MG63 (cell line): Measurements from ENCODE around the gene TNS4. TPM values are rescaled to one million over a fixed set of nuclear protein-coding genes. Genes with fewer than 3 reads are reported as not detected.

Experiments used
- DNase-seq: peaks from one replicate; pipeline ENCODE4 v3.0.0-alpha.2; 2020
- H3K27me3 ChIP-seq: fragments of 250-450 bp; sonication (Bioruptor Pico); 2 replicates; pipeline ENCODE4 v1.5.1; 2020; ENCODE audit warnings: mild to moderate bottlenecking, moderate library complexity
- H3K36me3 ChIP-seq: fragments of 250-450 bp; sonication (Bioruptor Pico); 2 replicates; pipeline ENCODE4 v1.5.1; 2020; ENCODE audit warnings: mild to moderate bottlenecking, moderate library complexity
- H3K4me3 ChIP-seq: fragments of 250-450 bp; sonication (Bioruptor Pico); 2 replicates; pipeline ENCODE4 v1.5.1; 2020; ENCODE audit warnings: mild to moderate bottlenecking, moderate library complexity
- H3K9me3 ChIP-seq: fragments of 250-450 bp; sonication (Bioruptor Pico); 2 replicates; pipeline ENCODE4 v1.5.1; 2020; ENCODE audit warnings: mild to moderate bottlenecking, moderate library complexity
- total RNA-seq: library from RNA; depleted of rRNA; stranded (reverse); fragments of >200 nt; shearing (Covaris generic); gene quantifications from 2 replicates; pipeline ENCODE4 v1.2.3, GENCODE V29; 2014; ENCODE audit warnings: low replicate concordance

TNS4 gene
- total RNA-seq, 1 experiment from 2014 or later, result not detected

GRCh38 chr17:40459636-40460603 is 41.5 kb downstream of the TNS4 start:
- no peaks in the 10 kb centered on the region for H3K27me3 ChIP-seq
- no peak overlapping the region for H3K4me3 ChIP-seq
- no peaks in the 10 kb centered on the region for H3K9me3 ChIP-seq
- H3K36me3 ChIP-seq, result no peaks in the 10 kb centered on the region
- no peak for DNase-seq

- Histone ChIP-seq H3K27me3 (no peaks in the 10 kb centered on the region), H3K36me3 (no peaks in the 10 kb centered on the region), H3K9me3 (no peaks in the 10 kb centered on the region), H3K4me3 (no peak overlapping the region)
- DNase-seq, result no peak
Observed at GRCh38 chr17:40458851-40459482, 42.5 kb downstream of the TNS4 start.

DNA sequence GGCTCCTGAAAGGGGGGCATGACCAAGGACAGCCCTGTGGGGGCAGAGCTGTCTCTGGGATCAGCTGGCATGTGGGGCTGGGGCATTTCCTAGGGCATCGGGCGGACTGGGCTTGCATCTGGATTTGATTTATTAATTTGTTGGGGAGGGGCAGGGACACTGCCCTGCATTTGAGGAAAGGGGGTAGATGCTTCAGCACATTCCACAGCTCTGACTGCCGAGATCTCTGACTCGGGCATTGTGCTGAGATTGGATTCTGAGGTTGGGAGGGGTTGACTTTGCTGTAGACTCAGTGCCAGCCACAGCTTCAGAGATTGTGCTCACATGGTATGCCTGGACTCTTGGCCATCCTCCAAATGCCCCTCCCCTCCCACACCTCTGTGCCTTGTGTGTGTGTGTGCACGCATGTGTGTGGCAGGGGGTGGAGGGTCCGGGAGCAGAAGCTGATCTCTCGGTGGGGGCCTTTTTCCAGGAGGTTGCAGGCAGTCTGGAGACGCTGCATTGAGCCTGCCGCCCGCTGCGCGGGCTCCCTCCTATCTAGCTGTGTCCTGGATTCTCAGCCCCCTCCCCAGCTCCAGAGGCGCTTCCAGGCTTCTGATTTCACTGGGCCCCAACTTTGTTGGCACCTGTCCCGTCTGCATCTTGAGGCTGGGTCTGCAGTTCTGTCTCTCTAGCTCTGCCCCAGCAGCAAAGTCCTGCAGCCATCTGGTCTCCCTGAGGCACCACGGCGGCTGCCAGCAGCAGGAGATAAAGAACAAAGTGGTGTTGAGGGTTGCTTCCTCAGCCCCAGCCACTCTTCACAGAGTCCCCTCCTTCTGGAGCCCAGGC is 43.2 kb downstream of the TNS4 start:
- no peaks in the 10 kb centered on the region for H3K9me3 ChIP-seq
- no peaks in the 10 kb centered on the region for H3K27me3 ChIP-seq
- DNase-seq, result peak; percentile 68
- H3K36me3 ChIP-seq, result no peaks in the 10 kb centered on the region
- no peak overlapping the region for H3K4me3 ChIP-seq

DNA sequence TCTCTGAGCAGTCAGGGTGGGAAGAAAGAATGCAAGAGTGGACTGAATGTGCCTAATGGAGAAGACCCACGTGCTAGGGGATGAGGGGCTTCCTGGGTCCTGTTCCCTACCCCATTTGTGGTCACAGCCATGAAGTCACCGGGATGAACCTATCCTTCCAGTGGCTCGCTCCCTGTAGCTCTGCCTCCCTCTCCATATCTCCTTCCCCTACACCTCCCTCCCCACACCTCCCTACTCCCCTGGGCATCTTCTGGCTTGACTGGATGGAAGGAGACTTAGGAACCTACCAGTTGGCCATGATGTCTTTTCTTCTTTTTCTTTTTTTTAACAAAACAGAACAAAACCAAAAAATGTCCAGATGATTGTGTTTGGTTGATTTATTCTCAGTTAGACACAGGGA is 44.1 kb downstream of the TNS4 start:
- H3K36me3 ChIP-seq, result no peaks in the 10 kb centered on the region
- H3K9me3 ChIP-seq, result no peaks in the 10 kb centered on the region
- H3K4me3 ChIP-seq, result no peak overlapping the region
- DNase-seq, result no peak
- H3K27me3 ChIP-seq, result no peaks in the 10 kb centered on the region

DNA sequence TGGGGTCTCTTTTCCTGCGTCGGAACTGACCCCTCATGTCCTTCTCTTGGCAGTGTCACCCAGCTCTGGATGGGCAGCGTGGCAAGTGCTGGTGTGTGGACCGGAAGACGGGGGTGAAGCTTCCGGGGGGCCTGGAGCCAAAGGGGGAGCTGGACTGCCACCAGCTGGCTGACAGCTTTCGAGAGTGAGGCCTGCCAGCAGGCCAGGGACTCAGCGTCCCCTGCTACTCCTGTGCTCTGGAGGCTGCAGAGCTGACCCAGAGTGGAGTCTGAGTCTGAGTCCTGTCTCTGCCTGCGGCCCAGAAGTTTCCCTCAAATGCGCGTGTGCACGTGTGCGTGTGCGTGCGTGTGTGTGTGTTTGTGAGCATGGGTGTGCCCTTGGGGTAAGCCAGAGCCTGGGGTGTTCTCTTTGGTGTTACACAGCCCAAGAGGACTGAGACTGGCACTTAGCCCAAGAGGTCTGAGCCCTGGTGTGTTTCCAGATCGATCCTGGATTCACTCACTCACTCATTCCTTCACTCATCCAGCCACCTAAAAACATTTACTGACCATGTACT is 44.9 kb downstream of the TNS4 start:
- Histone ChIP-seq H3K36me3 (no peaks in the 10 kb centered on the region), H3K27me3 (no peaks in the 10 kb centered on the region), H3K9me3 (no peaks in the 10 kb centered on the region), H3K4me3 (no peak overlapping the region)
- DNase-seq, result no peak

- H3K9me3 ChIP-seq, result no peaks in the 10 kb centered on the region
- H3K4me3 ChIP-seq, result no peak overlapping the region
- no peaks in the 10 kb centered on the region for H3K27me3 ChIP-seq
- DNase-seq, result no peak
- H3K36me3 ChIP-seq, result no peaks in the 10 kb centered on the region
Observed at GRCh38 chr17:40454613-40454995, 46.8 kb downstream of the TNS4 start.

GRCh38 chr17:40453881-40454612 is 47.4 kb downstream of the TNS4 start:
- Histone ChIP-seq H3K9me3 (no peaks in the 10 kb centered on the region), H3K36me3 (no peaks in the 10 kb centered on the region), H3K27me3 (no peaks in the 10 kb centered on the region), H3K4me3 (no peak overlapping the region)
- DNase-seq, result no peak

GRCh38 chr17:40452921-40453378 is 48.5 kb downstream of the TNS4 start:
- DNase-seq, result no peak
- H3K4me3 ChIP-seq, result no peak overlapping the region
- no peaks in the 10 kb centered on the region for H3K9me3 ChIP-seq
- no peaks in the 10 kb centered on the region for H3K27me3 ChIP-seq
- no peaks in the 10 kb centered on the region for H3K36me3 ChIP-seq

GRCh38 chr17:40452216-40452787 is 49.1 kb downstream of the TNS4 start:
- no peaks in the 10 kb centered on the region for H3K9me3 ChIP-seq
- peak; percentile 67 for DNase-seq
- H3K27me3 ChIP-seq, result no peaks in the 10 kb centered on the region
- no peak overlapping the region for H3K4me3 ChIP-seq
- no peaks in the 10 kb centered on the region for H3K36me3 ChIP-seq

DNA sequence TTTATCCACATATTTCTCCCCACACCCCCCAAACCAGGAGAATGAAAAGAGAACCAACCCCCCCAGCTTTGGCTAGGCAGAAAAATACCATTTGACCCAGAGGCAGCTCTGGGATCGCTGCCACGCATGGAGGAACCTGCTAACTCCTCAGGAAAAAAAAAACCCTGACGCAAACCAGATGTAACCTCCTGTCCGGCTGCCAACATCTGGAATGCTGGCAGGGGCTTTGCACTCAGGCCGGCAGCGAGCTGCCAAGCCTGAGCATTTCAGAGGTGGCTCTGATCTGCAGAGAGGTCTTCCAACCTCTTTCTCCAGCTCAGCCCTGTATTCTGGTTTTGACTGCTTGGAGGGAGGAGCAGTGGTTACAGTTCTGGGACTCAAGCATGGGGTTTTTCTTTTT is 50.0 kb downstream of the TNS4 start:
- H3K4me3 ChIP-seq, result no peak overlapping the region
- H3K9me3 ChIP-seq, result no peaks in the 10 kb centered on the region
- no peaks in the 10 kb centered on the region for H3K36me3 ChIP-seq
- DNase-seq, result peak; percentile 95
- no peaks in the 10 kb centered on the region for H3K27me3 ChIP-seq

DNA sequence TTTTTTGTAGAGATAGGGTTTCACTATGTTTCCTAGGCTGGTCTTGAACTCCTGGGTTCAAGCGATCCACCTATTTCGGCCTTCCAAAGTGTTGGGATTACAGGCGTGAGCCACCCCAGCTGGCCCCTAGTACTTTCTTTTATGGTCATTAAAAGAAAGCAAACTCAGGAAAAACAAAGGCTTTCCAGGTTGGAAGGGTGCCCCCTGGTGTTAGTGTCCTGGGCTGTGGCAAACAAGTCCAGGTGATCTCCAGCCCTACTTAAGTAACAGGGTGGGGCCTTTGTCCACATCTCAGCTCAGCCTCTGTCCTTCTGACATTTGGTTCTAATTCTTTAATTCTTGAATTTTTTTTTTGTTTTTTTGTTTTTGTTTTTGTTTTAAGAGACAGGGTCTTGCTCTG is 51.2 kb downstream of the TNS4 start:
- Histone ChIP-seq H3K9me3 (no peaks in the 10 kb centered on the region), H3K36me3 (no peaks in the 10 kb centered on the region), H3K4me3 (no peak overlapping the region), H3K27me3 (no peaks in the 10 kb centered on the region)
- DNase-seq, result no peak

GRCh38 chr17:40448639-40449261 is 52.7 kb downstream of the TNS4 start:
- no peaks in the 10 kb centered on the region for H3K27me3 ChIP-seq
- H3K4me3 ChIP-seq, result no peak overlapping the region
- no peaks in the 10 kb centered on the region for H3K36me3 ChIP-seq
- no peaks in the 10 kb centered on the region for H3K9me3 ChIP-seq
- peak; percentile 54 for DNase-seq

DNA sequence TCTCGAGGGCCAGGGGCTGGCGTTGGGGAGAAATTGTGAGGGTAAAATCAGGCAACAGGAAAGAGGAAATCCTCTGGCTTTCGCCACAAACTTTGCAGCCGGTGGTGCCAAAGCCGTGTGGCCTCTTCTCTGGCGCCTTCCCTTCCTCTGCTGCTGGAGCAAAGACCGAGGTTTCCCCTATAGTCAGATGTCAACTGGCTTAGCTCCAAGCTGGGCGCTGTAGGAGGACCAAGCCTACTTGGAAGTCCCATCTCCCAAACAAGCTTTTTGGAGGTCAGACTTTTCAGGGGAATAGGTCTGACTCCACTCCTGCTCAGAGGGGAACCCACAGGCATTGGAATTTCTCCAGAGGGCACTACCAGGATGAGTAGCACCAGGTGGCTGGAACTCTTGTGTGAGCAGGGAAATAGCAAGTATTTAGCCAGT is 53.2 kb downstream of the TNS4 start:
- no peak overlapping the region for H3K4me3 ChIP-seq

GRCh38 chr17:40447806-40448205 is 53.6 kb downstream of the TNS4 start:
- Histone ChIP-seq H3K9me3 (no peaks in the 10 kb centered on the region), H3K36me3 (no peaks in the 10 kb centered on the region), H3K27me3 (no peaks in the 10 kb centered on the region), H3K4me3 (no peak overlapping the region)
- no peak for DNase-seq

More for the DNA sequence above, 53.2 kb downstream of the TNS4 start:
- Histone ChIP-seq H3K36me3 (no peaks in the 10 kb centered on the region), H3K27me3 (no peaks in the 10 kb centered on the region), H3K9me3 (no peaks in the 10 kb centered on the region)
- DNase-seq, result peak; percentile 78

- DNase-seq, result no peak
Observed at GRCh38 chr17:40447148-40447644, 54.2 kb downstream of the TNS4 start.

More at GRCh38 chr17:40447148-40447644, 54.2 kb downstream of the TNS4 start:
- no peaks in the 10 kb centered on the region for H3K27me3 ChIP-seq
- no peak overlapping the region for H3K4me3 ChIP-seq
- no peaks in the 10 kb centered on the region for H3K9me3 ChIP-seq
- no peaks in the 10 kb centered on the region for H3K36me3 ChIP-seq
